Measurements from ENCODE around the gene TMEM37. TPM values are rescaled to one million over a fixed set of nuclear protein-coding genes. Genes with fewer than 3 reads are reported as not detected.

Gene TMEM37
- total and polyA plus RNA-seq, 9 of the 15 experiments (the other 6 are each of a cell fraction or from before 2014, with no cell fraction given): 0.03 to 0.64 (median 0.31) TPM; not detected in 1

DNA sequence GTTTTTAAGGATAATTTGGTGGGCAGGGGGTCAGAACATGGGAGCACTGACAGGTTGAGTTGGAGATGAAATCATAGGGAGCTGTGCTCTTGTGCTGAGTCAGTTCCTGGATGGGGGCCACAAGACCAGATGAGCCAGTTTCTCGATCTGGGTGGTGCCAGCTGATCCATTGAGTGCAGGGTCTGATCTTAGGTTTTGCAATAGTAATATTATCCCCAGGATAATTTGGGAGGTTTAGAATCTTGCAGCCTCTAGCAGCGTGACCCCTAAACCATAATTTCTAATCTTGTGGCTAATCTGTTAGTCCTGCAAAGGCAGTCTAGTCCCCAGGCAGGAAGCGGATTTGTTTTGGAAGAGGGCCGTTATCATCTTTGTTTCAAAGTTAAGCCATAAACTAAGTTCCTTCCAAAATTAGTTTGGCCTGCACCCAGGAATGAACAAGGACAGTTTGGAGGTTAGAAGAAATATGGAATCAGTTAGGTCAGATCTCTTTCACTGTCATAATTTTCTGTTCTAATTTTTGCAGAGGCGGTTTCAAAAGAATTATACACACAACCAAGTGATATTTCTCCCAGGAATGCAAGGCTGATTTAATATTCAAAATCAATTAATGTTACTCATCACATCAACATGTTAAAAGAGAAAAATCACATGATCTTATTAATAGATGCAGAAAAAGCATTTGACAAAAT is 41.9 kb upstream of the TMEM37 start (continued):
- TF ChIP-seq, protein P1, sequence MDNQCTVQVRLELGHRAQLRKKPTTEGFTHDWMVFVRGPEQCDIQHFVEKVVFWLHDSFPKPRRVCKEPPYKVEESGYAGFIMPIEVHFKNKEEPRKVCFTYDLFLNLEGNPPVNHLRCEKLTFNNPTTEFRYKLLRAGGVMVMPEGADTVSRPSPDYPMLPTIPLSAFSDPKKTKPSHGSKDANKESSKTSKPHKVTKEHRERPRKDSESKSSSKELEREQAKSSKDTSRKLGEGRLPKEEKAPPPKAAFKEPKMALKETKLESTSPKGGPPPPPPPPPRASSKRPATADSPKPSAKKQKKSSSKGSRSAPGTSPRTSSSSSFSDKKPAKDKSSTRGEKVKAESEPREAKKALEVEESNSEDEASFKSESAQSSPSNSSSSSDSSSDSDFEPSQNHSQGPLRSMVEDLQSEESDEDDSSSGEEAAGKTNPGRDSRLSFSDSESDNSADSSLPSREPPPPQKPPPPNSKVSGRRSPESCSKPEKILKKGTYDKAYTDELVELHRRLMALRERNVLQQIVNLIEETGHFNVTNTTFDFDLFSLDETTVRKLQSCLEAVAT (IDR thresholded peaks at IDR 0.05): no peak
- TF ChIP-seq ZNF217 (CRISPR knock-in tag; IDR thresholded peaks at IDR 0.05) (no peak), NFE2 (IDR thresholded peaks at IDR 0.05; ENCODE audit: low read depth) (peak; percentile 72), RAD21 (CRISPR knock-in tag; conservative IDR thresholded peaks at IDR 0.05 in 1 of 2, IDR thresholded peaks at IDR 0.05 in 1 of 2) (no peak), PCBP1 (IDR thresholded peaks at IDR 0.05; ENCODE audit: low read depth, low read length, poor library complexity, severe bottlenecking) (no peak), JUND (IDR thresholded peaks at IDR 0.05; ENCODE audit: borderline replicate concordance, low read depth, low read length) (peak; percentile 41; the same call in 1 of the 2 replicates), JUND (tag; IDR thresholded peaks at IDR 0.05; ENCODE audit: borderline replicate concordance, low read depth, low read length) (no peak), SMARCA4 (IDR thresholded peaks at IDR 0.05) (peak; percentile 37; the same call in 1 of the 2 replicates), SMAD2 (IDR thresholded peaks at IDR 0.05; ENCODE audit: low read depth, low read length) (no peak), JUNB (CRISPR knock-in tag; conservative IDR thresholded peaks at IDR 0.05) (no peak), DPF2 (IDR thresholded peaks at IDR 0.05) (0 out of 2 replicates have a peak, but pooled peaks have one; percentile 31), SMAD4 (CRISPR knock-in tag; conservative IDR thresholded peaks at IDR 0.05) (peak; percentile 22; the same call in 1 of the 2 replicates), MIER1 (IDR thresholded peaks at IDR 0.05; ENCODE audit: low read depth) (no peak), ZNF175 (CRISPR knock-in tag; IDR thresholded peaks at IDR 0.05; ENCODE audit: low read depth) (no peak), NRF1 (conservative IDR thresholded peaks at IDR 0.05 in 1 of 2, IDR thresholded peaks at IDR 0.05 in 1 of 2) (no peak), XRCC4 (IDR thresholded peaks at IDR 0.05; ENCODE audit: extremely low read depth, insufficient read depth, insufficient read length) (no peak)
- TF ChIP-seq, protein P2, sequence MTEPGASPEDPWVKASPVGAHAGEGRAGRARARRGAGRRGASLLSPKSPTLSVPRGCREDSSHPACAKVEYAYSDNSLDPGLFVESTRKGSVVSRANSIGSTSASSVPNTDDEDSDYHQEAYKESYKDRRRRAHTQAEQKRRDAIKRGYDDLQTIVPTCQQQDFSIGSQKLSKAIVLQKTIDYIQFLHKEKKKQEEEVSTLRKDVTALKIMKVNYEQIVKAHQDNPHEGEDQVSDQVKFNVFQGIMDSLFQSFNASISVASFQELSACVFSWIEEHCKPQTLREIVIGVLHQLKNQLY (CRISPR knock-in tag; conservative IDR thresholded peaks at IDR 0.05): no peak
- TF ChIP-seq, protein P3, sequence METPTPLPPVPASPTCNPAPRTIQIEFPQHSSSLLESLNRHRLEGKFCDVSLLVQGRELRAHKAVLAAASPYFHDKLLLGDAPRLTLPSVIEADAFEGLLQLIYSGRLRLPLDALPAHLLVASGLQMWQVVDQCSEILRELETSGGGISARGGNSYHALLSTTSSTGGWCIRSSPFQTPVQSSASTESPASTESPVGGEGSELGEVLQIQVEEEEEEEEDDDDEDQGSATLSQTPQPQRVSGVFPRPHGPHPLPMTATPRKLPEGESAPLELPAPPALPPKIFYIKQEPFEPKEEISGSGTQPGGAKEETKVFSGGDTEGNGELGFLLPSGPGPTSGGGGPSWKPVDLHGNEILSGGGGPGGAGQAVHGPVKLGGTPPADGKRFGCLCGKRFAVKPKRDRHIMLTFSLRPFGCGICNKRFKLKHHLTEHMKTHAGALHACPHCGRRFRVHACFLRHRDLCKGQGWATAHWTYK (CRISPR knock-in tag; IDR thresholded peaks at IDR 0.05): 0 out of 2 replicates have a peak, but pooled peaks have one; percentile 32
- TF ChIP-seq, protein P4, sequence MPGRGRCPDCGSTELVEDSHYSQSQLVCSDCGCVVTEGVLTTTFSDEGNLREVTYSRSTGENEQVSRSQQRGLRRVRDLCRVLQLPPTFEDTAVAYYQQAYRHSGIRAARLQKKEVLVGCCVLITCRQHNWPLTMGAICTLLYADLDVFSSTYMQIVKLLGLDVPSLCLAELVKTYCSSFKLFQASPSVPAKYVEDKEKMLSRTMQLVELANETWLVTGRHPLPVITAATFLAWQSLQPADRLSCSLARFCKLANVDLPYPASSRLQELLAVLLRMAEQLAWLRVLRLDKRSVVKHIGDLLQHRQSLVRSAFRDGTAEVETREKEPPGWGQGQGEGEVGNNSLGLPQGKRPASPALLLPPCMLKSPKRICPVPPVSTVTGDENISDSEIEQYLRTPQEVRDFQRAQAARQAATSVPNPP (IDR thresholded peaks at IDR 0.05; ENCODE audit: borderline replicate concordance, insufficient read depth, insufficient read length): no peak
- TF ChIP-seq, protein P5, sequence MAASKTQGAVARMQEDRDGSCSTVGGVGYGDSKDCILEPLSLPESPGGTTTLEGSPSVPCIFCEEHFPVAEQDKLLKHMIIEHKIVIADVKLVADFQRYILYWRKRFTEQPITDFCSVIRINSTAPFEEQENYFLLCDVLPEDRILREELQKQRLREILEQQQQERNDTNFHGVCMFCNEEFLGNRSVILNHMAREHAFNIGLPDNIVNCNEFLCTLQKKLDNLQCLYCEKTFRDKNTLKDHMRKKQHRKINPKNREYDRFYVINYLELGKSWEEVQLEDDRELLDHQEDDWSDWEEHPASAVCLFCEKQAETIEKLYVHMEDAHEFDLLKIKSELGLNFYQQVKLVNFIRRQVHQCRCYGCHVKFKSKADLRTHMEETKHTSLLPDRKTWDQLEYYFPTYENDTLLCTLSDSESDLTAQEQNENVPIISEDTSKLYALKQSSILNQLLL (CRISPR knock-in tag; IDR thresholded peaks at IDR 0.05; ENCODE audit: borderline replicate concordance): no peak
- TF ChIP-seq, protein P6, sequence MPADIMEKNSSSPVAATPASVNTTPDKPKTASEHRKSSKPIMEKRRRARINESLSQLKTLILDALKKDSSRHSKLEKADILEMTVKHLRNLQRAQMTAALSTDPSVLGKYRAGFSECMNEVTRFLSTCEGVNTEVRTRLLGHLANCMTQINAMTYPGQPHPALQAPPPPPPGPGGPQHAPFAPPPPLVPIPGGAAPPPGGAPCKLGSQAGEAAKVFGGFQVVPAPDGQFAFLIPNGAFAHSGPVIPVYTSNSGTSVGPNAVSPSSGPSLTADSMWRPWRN (IDR thresholded peaks at IDR 0.05; ENCODE audit: low read depth): no peak

Data from K562 (cell line).